GM12801 (cell line): Measurements from ENCODE around the gene FN1.

Source experiments
- TF ChIP-seq, protein P1 (sequence below): IDR thresholded peaks from one replicate; pipeline ENCODE4 v1.5.1; 2011; ENCODE audit warnings: control low read depth; ENCODE audit not compliant: insufficient read length; ENCODE audit errors: extremely low read depth

The FN1 gene

GRCh38 chr2:215388002-215388728 lies 47.7 kb downstream of the FN1 start:
- TF ChIP-seq, protein P1, sequence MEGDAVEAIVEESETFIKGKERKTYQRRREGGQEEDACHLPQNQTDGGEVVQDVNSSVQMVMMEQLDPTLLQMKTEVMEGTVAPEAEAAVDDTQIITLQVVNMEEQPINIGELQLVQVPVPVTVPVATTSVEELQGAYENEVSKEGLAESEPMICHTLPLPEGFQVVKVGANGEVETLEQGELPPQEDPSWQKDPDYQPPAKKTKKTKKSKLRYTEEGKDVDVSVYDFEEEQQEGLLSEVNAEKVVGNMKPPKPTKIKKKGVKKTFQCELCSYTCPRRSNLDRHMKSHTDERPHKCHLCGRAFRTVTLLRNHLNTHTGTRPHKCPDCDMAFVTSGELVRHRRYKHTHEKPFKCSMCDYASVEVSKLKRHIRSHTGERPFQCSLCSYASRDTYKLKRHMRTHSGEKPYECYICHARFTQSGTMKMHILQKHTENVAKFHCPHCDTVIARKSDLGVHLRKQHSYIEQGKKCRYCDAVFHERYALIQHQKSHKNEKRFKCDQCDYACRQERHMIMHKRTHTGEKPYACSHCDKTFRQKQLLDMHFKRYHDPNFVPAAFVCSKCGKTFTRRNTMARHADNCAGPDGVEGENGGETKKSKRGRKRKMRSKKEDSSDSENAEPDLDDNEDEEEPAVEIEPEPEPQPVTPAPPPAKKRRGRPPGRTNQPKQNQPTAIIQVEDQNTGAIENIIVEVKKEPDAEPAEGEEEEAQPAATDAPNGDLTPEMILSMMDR = no peak

DNA sequence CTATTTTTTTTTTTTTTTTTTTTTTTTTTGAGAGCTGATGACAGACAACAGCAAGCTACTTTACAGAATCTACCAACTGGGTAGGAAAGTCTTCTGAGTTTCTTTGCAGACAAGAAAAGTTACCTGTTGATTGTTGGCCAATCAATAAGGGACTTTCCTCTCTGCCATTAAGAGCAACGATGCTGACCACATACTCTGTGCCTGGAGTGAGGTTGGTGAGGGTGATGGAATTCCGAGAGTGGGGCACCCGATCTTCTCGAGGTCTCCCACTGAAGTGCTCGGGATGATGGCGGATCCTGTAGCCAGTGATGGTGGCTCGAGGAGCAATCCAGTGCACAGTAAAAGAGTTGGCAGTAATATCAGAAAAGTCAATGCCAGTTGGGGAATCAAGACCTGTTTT lies 49.3 kb downstream of the FN1 start:
- TF ChIP-seq, protein P1 = no peak

DNA sequence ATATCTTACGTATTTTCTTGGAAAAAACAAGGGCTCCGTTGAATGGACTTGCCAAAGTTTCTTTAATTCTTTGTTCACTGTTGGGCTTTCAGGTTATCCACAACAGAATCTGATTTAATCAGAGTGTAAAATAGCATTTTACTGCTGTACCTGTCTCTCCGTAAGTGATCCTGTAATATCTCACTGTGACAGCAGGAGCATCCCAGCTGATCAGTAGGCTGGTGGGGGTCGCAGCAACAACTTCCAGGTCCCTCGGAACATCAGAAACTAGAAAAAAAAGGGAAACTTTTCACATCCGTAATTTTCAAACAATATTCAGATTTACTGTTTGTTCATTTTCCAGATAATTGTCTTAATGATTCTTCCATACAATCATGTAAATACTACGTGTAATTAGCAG lies 51.2 kb downstream of the FN1 start:
- TF ChIP-seq, protein P1 = no peak

- TF ChIP-seq, protein P1 = no peak
These were observed 52.1 kb downstream of the FN1 start for GRCh38 chr2:215383652-215384279.

DNA sequence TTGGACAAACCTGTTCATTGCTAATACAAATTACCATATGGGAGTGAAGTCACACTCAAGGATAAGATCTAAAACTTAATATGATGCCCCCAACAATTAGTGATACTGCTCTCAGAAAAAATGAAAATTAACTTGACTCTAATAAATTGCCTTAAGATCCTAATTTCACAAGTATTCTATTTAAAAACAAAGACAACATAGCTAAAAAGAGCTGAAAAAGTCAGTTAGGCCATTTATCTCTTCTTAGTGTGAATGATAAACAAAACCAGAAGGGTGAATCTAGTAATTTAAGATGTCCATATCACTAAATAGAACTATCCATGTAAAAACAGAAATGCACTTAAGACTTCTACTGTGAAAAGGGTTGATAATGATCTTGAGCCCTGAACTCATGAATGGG lies 53.4 kb downstream of the FN1 start:
- TF ChIP-seq, protein P1 = no peak

DNA sequence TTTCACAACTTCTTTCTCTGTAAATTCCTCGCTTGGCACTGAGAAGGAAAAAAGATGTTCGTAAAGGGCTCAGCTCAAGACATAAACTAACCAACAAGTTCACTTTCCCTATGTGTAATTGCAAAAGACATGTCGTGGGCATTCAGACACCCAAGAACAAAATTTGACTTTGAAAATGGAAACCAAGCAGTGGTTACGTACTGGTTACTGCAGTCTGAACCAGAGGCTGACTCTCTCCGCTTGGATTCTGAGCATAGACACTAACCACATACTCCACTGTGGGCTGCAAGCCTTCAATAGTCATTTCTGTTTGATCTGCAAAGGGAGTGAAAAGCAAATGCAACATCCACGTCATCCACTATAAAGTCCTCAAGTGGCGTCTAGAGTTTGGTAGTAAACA lies 53.9 kb downstream of the FN1 start:
- TF ChIP-seq, protein P1 = no peak

GRCh38 chr2:215380699-215381098 lies 55.2 kb downstream of the FN1 start:
- TF ChIP-seq, protein P1 = no peak
